HL-60 (cell line): ENCODE measurements around the gene THSD7A.

Source experiments
- CTCF ChIP-seq: IDR thresholded peaks from one replicate; pipeline ENCODE4 v1.5.1; 2011; ENCODE audit warnings: low read length, control low read depth, inconsistent platforms; ENCODE audit not compliant: insufficient read depth
- POLR2AphosphoS5 ChIP-seq: IDR thresholded peaks from 2 replicates; pipeline ENCODE4 v1.6.1; 2012; ENCODE audit warnings: low read depth

- no peak for TF ChIP-seq CTCF
- no peak for TF ChIP-seq POLR2AphosphoS5
Measured at GRCh38 chr7:11713352-11713751, 118.6 kb downstream of the THSD7A start.
